Measurements from ENCODE around the gene MRPL38.

DNA sequence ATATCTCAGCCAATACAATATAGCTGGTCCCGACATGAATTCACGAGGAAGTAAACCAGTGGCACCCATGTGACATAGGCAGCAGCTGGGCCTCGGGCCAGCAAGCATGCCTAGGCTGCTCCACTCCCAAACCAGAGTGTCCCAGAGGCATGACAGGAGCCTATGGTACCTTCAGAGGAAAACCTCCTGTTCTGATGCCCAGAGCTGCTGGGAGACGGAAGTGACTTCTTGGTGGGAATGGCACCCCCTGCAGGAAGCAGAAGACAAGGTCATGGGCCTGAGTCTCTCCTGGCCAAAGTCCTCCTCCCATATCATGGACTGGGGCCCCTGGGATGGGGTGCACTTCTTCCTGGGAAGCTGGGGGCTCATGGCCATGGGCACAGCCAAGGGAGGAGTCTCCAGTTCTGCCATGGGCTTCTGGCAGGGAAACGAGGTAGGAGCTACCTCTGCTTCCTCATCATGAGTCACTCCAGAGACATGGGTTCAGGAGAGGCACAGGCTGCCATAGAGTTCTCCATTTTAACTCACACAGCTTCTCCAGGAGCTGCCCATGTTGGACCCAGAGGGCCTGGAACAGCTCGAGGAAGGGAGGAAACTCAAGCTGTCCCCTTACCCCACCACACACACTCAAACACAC is 22.7 kb upstream of the MRPL38 start:
- TF ChIP-seq, protein P1, sequence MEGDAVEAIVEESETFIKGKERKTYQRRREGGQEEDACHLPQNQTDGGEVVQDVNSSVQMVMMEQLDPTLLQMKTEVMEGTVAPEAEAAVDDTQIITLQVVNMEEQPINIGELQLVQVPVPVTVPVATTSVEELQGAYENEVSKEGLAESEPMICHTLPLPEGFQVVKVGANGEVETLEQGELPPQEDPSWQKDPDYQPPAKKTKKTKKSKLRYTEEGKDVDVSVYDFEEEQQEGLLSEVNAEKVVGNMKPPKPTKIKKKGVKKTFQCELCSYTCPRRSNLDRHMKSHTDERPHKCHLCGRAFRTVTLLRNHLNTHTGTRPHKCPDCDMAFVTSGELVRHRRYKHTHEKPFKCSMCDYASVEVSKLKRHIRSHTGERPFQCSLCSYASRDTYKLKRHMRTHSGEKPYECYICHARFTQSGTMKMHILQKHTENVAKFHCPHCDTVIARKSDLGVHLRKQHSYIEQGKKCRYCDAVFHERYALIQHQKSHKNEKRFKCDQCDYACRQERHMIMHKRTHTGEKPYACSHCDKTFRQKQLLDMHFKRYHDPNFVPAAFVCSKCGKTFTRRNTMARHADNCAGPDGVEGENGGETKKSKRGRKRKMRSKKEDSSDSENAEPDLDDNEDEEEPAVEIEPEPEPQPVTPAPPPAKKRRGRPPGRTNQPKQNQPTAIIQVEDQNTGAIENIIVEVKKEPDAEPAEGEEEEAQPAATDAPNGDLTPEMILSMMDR (conservative IDR thresholded peaks at IDR 0.05 in 1 of 2, IDR thresholded peaks at IDR 0.05 in 1 of 2; ENCODE audit: extremely low read depth in 1 of 2, insufficient read depth in 1 of 2, low read depth in 1 of 2, low read length in 2 of 2), result peak in 1 of 2 donors; percentile 47
- no peak for TF ChIP-seq EZH2 (IDR thresholded peaks at IDR 0.05; ENCODE audit: borderline replicate concordance, low read length)

Measured in mammary epithelial cell (primary cell).